Heart left ventricle (tissue), 13 donors: ENCODE results near the gene CFAP58.

Experiments used
- POLR2A ChIP-seq, 2 donors: fragments of 450-650 bp; IDR thresholded peaks; one replicate each; pipeline ENCODE4 v1.6.1; 2017; ENCODE audit warnings: antibody characterized with exemption in 2 of 2, mild to moderate bottlenecking in 2 of 2, moderate library complexity in 2 of 2
- TF ChIP-seq, protein P1 (sequence below), 12 donors: fragments of 200-600 bp; sonication (generic) in 4 of 12; IDR thresholded peaks; one replicate each; pipeline versions ENCODE4 v1.5.0 to v1.8.0; 2018 to 2022; ENCODE audit warnings: antibody characterized with exemption in 12 of 12, mild to moderate bottlenecking in 5 of 12
- donor health status: ischemic (EF 13 %, LVEDD 7.1; RV severe dilation, severe dysfunction).
- donor health status: DM: no; HTN: yes; CAD: no.
- donor health status: DM: no; HTN: no; CAD: no.
- donor health status: ischemic (EF 25% LVEDD 6.9; RV normal size, moderate dysfunction).
- donor health status: ischemic (EF 25% LVEDD 5.7; RV mildly dilated, moderate dysfunction).
- donor health status: ischemic (EF 35%, LVEDD 5.7; RV mildly dilated, moderate dysfunction).
- donor health status: nonischemic (EF 11% LVEDD 7.7; RV severe dilation, severe dysfunction).
- donor health status: DM: yes; HTN: yes; CAD: no.
- donor health status: PGD.
- donor health status: ischemic (EF 29% LVEDD 5.4; RV normal size, mild dysfunction).
- donor health status: nonischemic (EF 23%, LVEDD 6.1; RV moderate dilation, normal function).

GRCh38 chr10:104311184-104311720, 42.4 kb upstream of the CFAP58 start:
- TF ChIP-seq, protein P1, sequence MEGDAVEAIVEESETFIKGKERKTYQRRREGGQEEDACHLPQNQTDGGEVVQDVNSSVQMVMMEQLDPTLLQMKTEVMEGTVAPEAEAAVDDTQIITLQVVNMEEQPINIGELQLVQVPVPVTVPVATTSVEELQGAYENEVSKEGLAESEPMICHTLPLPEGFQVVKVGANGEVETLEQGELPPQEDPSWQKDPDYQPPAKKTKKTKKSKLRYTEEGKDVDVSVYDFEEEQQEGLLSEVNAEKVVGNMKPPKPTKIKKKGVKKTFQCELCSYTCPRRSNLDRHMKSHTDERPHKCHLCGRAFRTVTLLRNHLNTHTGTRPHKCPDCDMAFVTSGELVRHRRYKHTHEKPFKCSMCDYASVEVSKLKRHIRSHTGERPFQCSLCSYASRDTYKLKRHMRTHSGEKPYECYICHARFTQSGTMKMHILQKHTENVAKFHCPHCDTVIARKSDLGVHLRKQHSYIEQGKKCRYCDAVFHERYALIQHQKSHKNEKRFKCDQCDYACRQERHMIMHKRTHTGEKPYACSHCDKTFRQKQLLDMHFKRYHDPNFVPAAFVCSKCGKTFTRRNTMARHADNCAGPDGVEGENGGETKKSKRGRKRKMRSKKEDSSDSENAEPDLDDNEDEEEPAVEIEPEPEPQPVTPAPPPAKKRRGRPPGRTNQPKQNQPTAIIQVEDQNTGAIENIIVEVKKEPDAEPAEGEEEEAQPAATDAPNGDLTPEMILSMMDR (IDR thresholded peaks at IDR 0.05), result no peak
- no peak for TF ChIP-seq POLR2A (IDR thresholded peaks at IDR 0.05)
